ENCODE results near the gene SV2B.

The SV2B gene

DNA sequence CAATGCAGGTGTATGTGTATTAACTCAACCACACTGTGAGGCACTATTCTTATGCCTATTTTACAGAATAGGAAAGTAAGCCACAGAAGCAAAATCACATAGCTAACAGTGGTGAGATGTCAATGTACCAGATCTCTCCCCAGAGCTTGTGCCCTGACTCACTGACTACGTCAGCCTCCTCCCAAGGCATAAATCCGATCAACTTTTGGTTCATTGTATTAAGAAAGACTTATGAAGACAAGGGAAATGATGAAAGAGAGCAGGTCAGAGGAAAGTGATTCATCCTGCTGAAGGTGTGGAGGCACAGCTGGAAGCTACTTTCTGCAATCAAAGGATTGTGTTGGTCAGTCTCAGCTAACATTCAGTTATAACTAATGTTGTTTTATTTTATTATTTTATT is 33.0 kb upstream of the SV2B start:
- no peak for DNase-seq (ENCODE audit: low read depth in 1 of 2, low spot score in 1 of 2)
- H3K27me3 ChIP-seq (ENCODE audit: insufficient read depth, poor library complexity, severe bottlenecking), result no peaks in the 10 kb centered on the region
- no peak overlapping the region for H3K4me3 ChIP-seq (replicated peaks; ENCODE audit: insufficient read depth, low read length)
- TF ChIP-seq, protein P1, sequence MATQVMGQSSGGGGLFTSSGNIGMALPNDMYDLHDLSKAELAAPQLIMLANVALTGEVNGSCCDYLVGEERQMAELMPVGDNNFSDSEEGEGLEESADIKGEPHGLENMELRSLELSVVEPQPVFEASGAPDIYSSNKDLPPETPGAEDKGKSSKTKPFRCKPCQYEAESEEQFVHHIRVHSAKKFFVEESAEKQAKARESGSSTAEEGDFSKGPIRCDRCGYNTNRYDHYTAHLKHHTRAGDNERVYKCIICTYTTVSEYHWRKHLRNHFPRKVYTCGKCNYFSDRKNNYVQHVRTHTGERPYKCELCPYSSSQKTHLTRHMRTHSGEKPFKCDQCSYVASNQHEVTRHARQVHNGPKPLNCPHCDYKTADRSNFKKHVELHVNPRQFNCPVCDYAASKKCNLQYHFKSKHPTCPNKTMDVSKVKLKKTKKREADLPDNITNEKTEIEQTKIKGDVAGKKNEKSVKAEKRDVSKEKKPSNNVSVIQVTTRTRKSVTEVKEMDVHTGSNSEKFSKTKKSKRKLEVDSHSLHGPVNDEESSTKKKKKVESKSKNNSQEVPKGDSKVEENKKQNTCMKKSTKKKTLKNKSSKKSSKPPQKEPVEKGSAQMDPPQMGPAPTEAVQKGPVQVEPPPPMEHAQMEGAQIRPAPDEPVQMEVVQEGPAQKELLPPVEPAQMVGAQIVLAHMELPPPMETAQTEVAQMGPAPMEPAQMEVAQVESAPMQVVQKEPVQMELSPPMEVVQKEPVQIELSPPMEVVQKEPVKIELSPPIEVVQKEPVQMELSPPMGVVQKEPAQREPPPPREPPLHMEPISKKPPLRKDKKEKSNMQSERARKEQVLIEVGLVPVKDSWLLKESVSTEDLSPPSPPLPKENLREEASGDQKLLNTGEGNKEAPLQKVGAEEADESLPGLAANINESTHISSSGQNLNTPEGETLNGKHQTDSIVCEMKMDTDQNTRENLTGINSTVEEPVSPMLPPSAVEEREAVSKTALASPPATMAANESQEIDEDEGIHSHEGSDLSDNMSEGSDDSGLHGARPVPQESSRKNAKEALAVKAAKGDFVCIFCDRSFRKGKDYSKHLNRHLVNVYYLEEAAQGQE (IDR thresholded peaks at IDR 0.05; ENCODE audit: insufficient replicate concordance, low read depth), result no peak
- TF ChIP-seq CTCF (IDR thresholded peaks at IDR 0.05; ENCODE audit: insufficient read depth, low read length) (no peak), POLR2AphosphoS5 (IDR thresholded peaks at IDR 0.05; ENCODE audit: low read depth) (no peak), GABPA (IDR thresholded peaks at IDR 0.05; ENCODE audit: low read depth) (no peak), SPI1 (IDR thresholded peaks at IDR 0.05; ENCODE audit: borderline replicate concordance, low read depth) (no peak)
- H3K27ac ChIP-seq (replicated peaks), result no peak overlapping the region

GRCh38 chr15:91068436-91068835 is 31.6 kb upstream of the SV2B start:
- TF ChIP-seq CTCF (IDR thresholded peaks at IDR 0.05; ENCODE audit: insufficient read depth, low read length) (no peak), POLR2AphosphoS5 (IDR thresholded peaks at IDR 0.05; ENCODE audit: low read depth) (no peak), GABPA (IDR thresholded peaks at IDR 0.05; ENCODE audit: low read depth) (no peak)
- H3K27me3 ChIP-seq (ENCODE audit: insufficient read depth, poor library complexity, severe bottlenecking), result peaks cover 3% of the 10 kb centered on the region
- no peak for DNase-seq (ENCODE audit: low read depth in 1 of 2, low spot score in 1 of 2)
- H3K4me3 ChIP-seq (replicated peaks; ENCODE audit: insufficient read depth, low read length), result no peak overlapping the region
- no peak overlapping the region for H3K27ac ChIP-seq (replicated peaks)

DNA sequence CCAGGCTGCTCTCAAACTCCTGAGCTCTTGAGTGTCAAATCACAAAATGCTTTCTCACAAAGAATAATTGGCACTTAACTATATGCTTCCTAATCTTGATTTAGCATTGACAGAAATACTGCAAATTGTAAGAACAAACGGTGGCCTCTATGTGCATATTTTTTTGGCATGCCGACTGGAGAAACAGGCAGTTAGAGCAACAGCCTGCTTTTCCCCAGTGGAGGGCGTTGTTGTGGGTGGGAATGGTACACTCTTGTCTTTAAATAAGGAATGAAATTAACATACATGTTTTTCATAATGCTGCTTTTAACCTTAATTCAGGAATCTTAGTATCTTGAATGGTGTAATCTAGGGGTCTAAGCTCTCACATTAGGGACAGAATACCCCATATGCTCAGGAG is 31.1 kb upstream of the SV2B start:
- Histone ChIP-seq H3K27me3 (ENCODE audit: insufficient read depth, poor library complexity, severe bottlenecking) (peaks cover 3% of the 10 kb centered on the region), H3K27ac (replicated peaks) (no peak overlapping the region), H3K4me3 (replicated peaks; ENCODE audit: insufficient read depth, low read length) (no peak overlapping the region)
- DNase-seq (ENCODE audit: low read depth in 1 of 2, low spot score in 1 of 2), result no peak
- TF ChIP-seq CTCF (IDR thresholded peaks at IDR 0.05; ENCODE audit: insufficient read depth, low read length), result no peak
- TF ChIP-seq GABPA (IDR thresholded peaks at IDR 0.05; ENCODE audit: low read depth), result no peak
- TF ChIP-seq POLR2AphosphoS5 (IDR thresholded peaks at IDR 0.05; ENCODE audit: low read depth), result no peak
- TF ChIP-seq, protein P1 (IDR thresholded peaks at IDR 0.05; ENCODE audit: insufficient replicate concordance, low read depth), result no peak
- TF ChIP-seq SPI1 (IDR thresholded peaks at IDR 0.05; ENCODE audit: borderline replicate concordance, low read depth), result no peak

- no peak for DNase-seq (ENCODE audit: low read depth in 1 of 2, low spot score in 1 of 2)
- H3K4me3 ChIP-seq (replicated peaks; ENCODE audit: insufficient read depth, low read length), result no peak overlapping the region
These were observed 29.2 kb upstream of the SV2B start for GRCh38 chr15:91070872-91071271.

More at GRCh38 chr15:91070872-91071271, 29.2 kb upstream of the SV2B start:
- TF ChIP-seq GABPA (IDR thresholded peaks at IDR 0.05; ENCODE audit: low read depth) (no peak), CTCF (IDR thresholded peaks at IDR 0.05; ENCODE audit: insufficient read depth, low read length) (no peak), SPI1 (IDR thresholded peaks at IDR 0.05; ENCODE audit: borderline replicate concordance, low read depth) (no peak), POLR2AphosphoS5 (IDR thresholded peaks at IDR 0.05; ENCODE audit: low read depth) (no peak)
- TF ChIP-seq, protein P1 (IDR thresholded peaks at IDR 0.05; ENCODE audit: insufficient replicate concordance, low read depth), result no peak
- Histone ChIP-seq H3K27ac (replicated peaks) (no peak overlapping the region), H3K27me3 (ENCODE audit: insufficient read depth, poor library complexity, severe bottlenecking) (peaks cover 3% of the 10 kb centered on the region)

Measured in HL-60 (cell line).